ENCODE data around the gene CITED4.

The CITED4 gene

DNA sequence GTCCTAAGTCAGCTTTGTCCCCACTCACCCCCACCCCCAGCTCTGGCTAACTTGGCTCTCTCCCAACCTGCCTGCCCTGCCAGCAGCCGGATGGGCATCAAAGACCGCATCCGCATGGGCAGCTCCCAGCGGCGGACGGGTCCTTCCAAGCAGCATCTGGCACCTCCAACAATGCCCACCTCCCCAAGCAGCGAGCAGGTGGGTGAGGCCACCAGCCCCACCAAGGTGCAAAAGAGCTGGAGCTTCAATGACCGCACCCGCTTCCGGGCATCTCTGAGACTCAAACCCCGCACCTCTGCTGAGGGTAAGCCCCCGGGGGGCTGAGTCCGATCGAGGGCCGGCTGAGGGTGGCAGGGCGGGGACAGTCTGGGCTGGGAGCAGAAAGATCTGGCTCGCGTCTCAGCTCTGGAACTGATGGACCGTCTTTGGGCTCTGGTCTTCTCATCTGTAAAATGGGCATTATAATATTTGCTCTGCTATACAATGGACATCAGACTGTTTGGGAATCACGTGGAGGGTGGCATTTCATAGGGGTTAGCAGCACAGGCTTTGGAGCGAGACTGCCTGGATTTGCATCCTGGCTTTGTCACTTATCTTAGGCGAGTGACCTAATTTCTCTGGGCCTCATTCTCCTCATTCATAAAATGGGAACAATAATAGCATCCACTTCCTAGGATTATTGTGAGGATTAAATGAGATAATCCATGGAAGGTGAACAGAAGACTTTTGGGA, 31.0 kb downstream of the CITED4 start:
- TF ChIP-seq, protein P1, sequence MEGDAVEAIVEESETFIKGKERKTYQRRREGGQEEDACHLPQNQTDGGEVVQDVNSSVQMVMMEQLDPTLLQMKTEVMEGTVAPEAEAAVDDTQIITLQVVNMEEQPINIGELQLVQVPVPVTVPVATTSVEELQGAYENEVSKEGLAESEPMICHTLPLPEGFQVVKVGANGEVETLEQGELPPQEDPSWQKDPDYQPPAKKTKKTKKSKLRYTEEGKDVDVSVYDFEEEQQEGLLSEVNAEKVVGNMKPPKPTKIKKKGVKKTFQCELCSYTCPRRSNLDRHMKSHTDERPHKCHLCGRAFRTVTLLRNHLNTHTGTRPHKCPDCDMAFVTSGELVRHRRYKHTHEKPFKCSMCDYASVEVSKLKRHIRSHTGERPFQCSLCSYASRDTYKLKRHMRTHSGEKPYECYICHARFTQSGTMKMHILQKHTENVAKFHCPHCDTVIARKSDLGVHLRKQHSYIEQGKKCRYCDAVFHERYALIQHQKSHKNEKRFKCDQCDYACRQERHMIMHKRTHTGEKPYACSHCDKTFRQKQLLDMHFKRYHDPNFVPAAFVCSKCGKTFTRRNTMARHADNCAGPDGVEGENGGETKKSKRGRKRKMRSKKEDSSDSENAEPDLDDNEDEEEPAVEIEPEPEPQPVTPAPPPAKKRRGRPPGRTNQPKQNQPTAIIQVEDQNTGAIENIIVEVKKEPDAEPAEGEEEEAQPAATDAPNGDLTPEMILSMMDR (conservative IDR thresholded peaks at IDR 0.05; ENCODE audit: low read length): no peak
- TF ChIP-seq EZH2phosphoT487 (IDR thresholded peaks at IDR 0.05; ENCODE audit: borderline replicate concordance): no peak
- no peak overlapping the region for H3K4me2 ChIP-seq (ENCODE audit: low read depth, low read length, poor library complexity, severe bottlenecking)

DNA sequence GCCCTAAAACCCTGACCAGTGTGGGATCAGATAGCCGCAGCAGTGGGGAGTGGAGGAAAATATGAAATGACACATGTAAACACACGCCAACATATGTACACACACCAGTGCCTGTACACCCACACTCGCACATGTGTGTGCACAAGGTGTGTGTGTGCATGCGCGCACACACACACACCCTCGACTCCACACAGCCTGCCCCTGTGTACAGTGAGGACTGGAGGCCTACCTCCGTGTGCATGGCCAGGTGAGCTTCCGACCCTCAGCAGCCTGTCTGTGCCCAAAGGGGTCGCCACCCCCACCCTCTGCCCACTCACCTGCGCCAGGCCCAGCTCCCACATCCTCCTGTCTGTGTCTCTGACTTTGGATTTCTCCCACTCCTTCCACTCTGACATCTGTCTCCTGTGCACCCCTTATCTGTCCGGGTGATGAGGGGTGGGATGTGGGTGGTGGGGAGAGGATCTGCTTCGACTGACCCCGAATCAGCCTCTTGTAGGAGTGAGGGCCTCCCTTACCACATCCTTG, 31.7 kb downstream of the CITED4 start:
- H3K9me2 ChIP-seq (replicated peaks; ENCODE audit: low read depth, low read length): no peaks in the 10 kb centered on the region
- no peak overlapping the region for H3K9ac ChIP-seq (ENCODE audit: low read depth, low read length, poor library complexity, severe bottlenecking)
- H3K4me3 ChIP-seq (ENCODE audit: low read length, poor library complexity, severe bottlenecking): no peak overlapping the region
- no peak overlapping the region for H3K4me2 ChIP-seq (ENCODE audit: low read depth, low read length, poor library complexity, severe bottlenecking)
- H3K27me3 ChIP-seq (ENCODE audit: insufficient read depth, low read length, poor library complexity, severe bottlenecking): no peaks in the 10 kb centered on the region
- no peaks in the 10 kb centered on the region for H3F3A ChIP-seq (ENCODE audit: low read depth)
- peaks cover 22% of the 10 kb centered on the region for H3K4me1 ChIP-seq (ENCODE audit: insufficient read depth, low read length, poor library complexity, severe bottlenecking)
- no peaks in the 10 kb centered on the region for H3K9me3 ChIP-seq (ENCODE audit: insufficient read depth, low read depth, low read length)
- no peaks in the 10 kb centered on the region for H3K79me2 ChIP-seq (ENCODE audit: insufficient read depth, low read length)
- no peaks in the 10 kb centered on the region for H4K20me1 ChIP-seq (ENCODE audit: insufficient read depth, low read length, poor library complexity, severe bottlenecking)
- H3K36me3 ChIP-seq (ENCODE audit: insufficient read depth, low read length): no peaks in the 10 kb centered on the region
- no peak overlapping the region for H2AFZ ChIP-seq (ENCODE audit: low read length)
- TF ChIP-seq, protein P1 (conservative IDR thresholded peaks at IDR 0.05; ENCODE audit: low read length): no peak
- no peak for TF ChIP-seq EZH2phosphoT487 (IDR thresholded peaks at IDR 0.05; ENCODE audit: borderline replicate concordance)

More for the DNA sequence above, 31.0 kb downstream of the CITED4 start:
- H3K79me2 ChIP-seq (ENCODE audit: insufficient read depth, low read length): no peaks in the 10 kb centered on the region
- H3K9me2 ChIP-seq (replicated peaks; ENCODE audit: low read depth, low read length): no peaks in the 10 kb centered on the region
- peaks cover 15% of the 10 kb centered on the region for H3K4me1 ChIP-seq (ENCODE audit: insufficient read depth, low read length, poor library complexity, severe bottlenecking)
- no peak overlapping the region for H3K4me3 ChIP-seq (ENCODE audit: low read length, poor library complexity, severe bottlenecking)
- H3F3A ChIP-seq (ENCODE audit: low read depth): no peaks in the 10 kb centered on the region
- H3K9ac ChIP-seq (ENCODE audit: low read depth, low read length, poor library complexity, severe bottlenecking): no peak overlapping the region
- no peaks in the 10 kb centered on the region for H3K36me3 ChIP-seq (ENCODE audit: insufficient read depth, low read length)
- H2AFZ ChIP-seq (ENCODE audit: low read length): no peak overlapping the region
- H3K27me3 ChIP-seq (ENCODE audit: insufficient read depth, low read length, poor library complexity, severe bottlenecking): no peaks in the 10 kb centered on the region
- H3K9me3 ChIP-seq (ENCODE audit: insufficient read depth, low read depth, low read length): no peaks in the 10 kb centered on the region
- H4K20me1 ChIP-seq (ENCODE audit: insufficient read depth, low read length, poor library complexity, severe bottlenecking): no peaks in the 10 kb centered on the region

DNA sequence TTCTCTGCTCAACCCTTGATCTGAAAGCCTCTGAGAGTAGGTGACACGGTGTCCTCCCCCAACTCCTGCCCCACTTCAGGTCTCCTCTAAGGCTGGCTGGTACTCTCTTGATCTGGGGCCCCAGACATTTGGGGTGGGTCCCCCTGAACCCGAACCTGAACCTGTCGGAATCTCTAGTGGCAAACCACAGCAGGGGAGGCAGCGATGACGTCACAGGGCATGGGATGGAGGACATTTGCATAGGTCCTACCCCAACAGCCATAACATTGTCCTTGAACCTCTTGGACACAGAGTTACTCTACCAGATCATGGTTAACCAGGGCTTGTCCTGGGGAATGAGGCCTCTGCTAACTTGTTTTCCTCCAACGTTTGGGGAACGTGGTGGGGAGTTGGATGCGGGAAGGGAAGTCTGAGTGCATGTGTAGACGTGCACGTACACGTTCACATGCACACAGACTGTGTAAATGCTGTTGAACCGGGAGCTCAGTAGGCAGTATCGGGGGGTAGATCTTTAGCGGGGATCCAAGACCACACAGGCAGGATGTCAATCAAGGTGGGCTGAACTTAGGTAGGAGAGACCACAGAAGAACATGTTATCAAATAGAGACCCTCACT, 32.4 kb downstream of the CITED4 start:
- no peaks in the 10 kb centered on the region for H3K9me3 ChIP-seq (ENCODE audit: insufficient read depth, low read depth, low read length)
- no peak overlapping the region for H3K9ac ChIP-seq (ENCODE audit: low read depth, low read length, poor library complexity, severe bottlenecking)
- H3K27me3 ChIP-seq (ENCODE audit: insufficient read depth, low read length, poor library complexity, severe bottlenecking): no peaks in the 10 kb centered on the region
- H2AFZ ChIP-seq (ENCODE audit: low read length): no peak overlapping the region
- H3K4me3 ChIP-seq (ENCODE audit: low read length, poor library complexity, severe bottlenecking): no peak overlapping the region
- H3K4me1 ChIP-seq (ENCODE audit: insufficient read depth, low read length, poor library complexity, severe bottlenecking): peaks cover 30% of the 10 kb centered on the region
- no peaks in the 10 kb centered on the region for H3K36me3 ChIP-seq (ENCODE audit: insufficient read depth, low read length)
- TF ChIP-seq, protein P1 (conservative IDR thresholded peaks at IDR 0.05; ENCODE audit: low read length): no peak
- no peak for TF ChIP-seq EZH2phosphoT487 (IDR thresholded peaks at IDR 0.05; ENCODE audit: borderline replicate concordance)
- no peaks in the 10 kb centered on the region for H3K9me2 ChIP-seq (replicated peaks; ENCODE audit: low read depth, low read length)
- no peaks in the 10 kb centered on the region for H4K20me1 ChIP-seq (ENCODE audit: insufficient read depth, low read length, poor library complexity, severe bottlenecking)
- no peaks in the 10 kb centered on the region for H3K79me2 ChIP-seq (ENCODE audit: insufficient read depth, low read length)
- no peak overlapping the region for H3K4me2 ChIP-seq (ENCODE audit: low read depth, low read length, poor library complexity, severe bottlenecking)
- H3F3A ChIP-seq (ENCODE audit: low read depth): no peaks in the 10 kb centered on the region

Measured in Loucy (cell line).